HepG2 (cell line): ENCODE data around the gene EID3.

Source experiments
- ATF1 ChIP-seq: IDR thresholded peaks from 2 replicates; pipeline ENCODE4 v1.6.1; 2016; ENCODE audit warnings: mild to moderate bottlenecking, control low read depth
- NFE2 ChIP-seq: sonication (generic); formaldehyde crosslinking; IDR thresholded peaks from 2 replicates; pipeline ENCODE4 v1.4.0; 2020; ENCODE audit warnings: missing genetic modification reagents
- PREB ChIP-seq: sonication (generic); formaldehyde crosslinking; IDR thresholded peaks from 2 replicates; pipeline ENCODE4 v1.4.0; 2020; ENCODE audit warnings: missing genetic modification reagents

DNA sequence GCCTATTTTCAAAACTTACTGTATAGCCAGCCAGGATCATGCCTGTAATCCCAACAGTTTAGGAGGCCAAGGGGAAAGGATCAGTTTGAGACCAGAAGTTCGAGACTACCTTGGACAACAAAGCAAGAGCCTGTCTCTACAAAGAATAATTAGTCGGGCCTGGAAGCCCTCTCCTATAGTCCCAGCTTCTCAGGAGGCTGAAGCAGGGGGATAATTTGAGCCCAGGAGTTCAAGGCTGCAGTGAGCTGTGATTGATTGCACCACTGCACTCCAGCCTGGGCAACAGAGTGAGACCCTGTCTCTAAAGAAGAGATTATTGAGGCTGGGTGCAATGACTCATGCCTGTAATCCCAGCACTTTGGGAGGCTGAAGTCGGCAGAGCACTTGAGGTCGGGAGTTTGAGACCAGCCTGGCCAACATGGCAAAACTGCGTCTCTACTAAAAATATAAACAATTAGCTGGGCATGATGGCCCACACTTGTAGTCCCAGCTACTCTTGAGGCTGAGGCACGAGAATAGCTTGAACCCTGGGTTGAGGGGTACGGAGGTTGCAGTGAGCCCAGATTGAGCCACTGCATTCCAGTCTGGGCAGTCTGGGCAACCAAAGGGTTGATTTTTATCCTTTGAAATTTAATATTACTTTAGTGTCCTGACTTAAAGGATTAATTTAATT lies 14.1 kb downstream of the EID3 start:
- no peak for TF ChIP-seq PREB (CRISPR knock-in tag)
- no peak for TF ChIP-seq ATF1 (CRISPR knock-in tag)
- no peak for TF ChIP-seq NFE2
